IPS-18a (cell line): ENCODE data around the gene ADM2.

Experiments
- H3K27ac ChIP-seq: one replicate; pipeline ENCODE4 v1.5.1; 2013; ENCODE audit warnings: low read length
- H3K27me3 ChIP-seq: one replicate; pipeline ENCODE4 v1.6.1; 2013; ENCODE audit warnings: mild to moderate bottlenecking, low read length; ENCODE audit not compliant: control insufficient read depth, insufficient read depth
- H3K36me3 ChIP-seq: one replicate; pipeline ENCODE4 v1.6.1; 2013; ENCODE audit warnings: low read depth, low read length; ENCODE audit not compliant: control insufficient read depth
- H3K4me1 ChIP-seq: one replicate; pipeline ENCODE4 v1.6.1; 2013; ENCODE audit warnings: low read depth, low read length; ENCODE audit not compliant: control insufficient read depth
- H3K4me3 ChIP-seq: one replicate; pipeline ENCODE4 v1.5.1; 2013; ENCODE audit warnings: low read length
- H3K9ac ChIP-seq: one replicate; pipeline ENCODE4 v1.6.1; 2013; ENCODE audit warnings: mild to moderate bottlenecking, low read length, moderate library complexity
- H3K9me3 ChIP-seq: one replicate; pipeline ENCODE4 v1.6.1; 2013; ENCODE audit warnings: low read depth, low read length; ENCODE audit not compliant: control insufficient read depth

Gene ADM2

GRCh38 chr22:50439314-50439870 is 42.0 kb upstream of the ADM2 start:
- H3K9ac ChIP-seq = no peak overlapping the region
- H3K27me3 ChIP-seq = no peaks in the 10 kb centered on the region
- no peaks in the 10 kb centered on the region for H3K9me3 ChIP-seq
- H3K4me3 ChIP-seq = no peak overlapping the region
- peaks cover 32% of the 10 kb centered on the region for H3K36me3 ChIP-seq
- H3K27ac ChIP-seq = no peak overlapping the region
- no peaks in the 10 kb centered on the region for H3K4me1 ChIP-seq

GRCh38 chr22:50439871-50440331 is 41.4 kb upstream of the ADM2 start:
- no peaks in the 10 kb centered on the region for H3K4me1 ChIP-seq
- H3K36me3 ChIP-seq = peaks cover 32% of the 10 kb centered on the region
- no peak overlapping the region for H3K9ac ChIP-seq
- H3K9me3 ChIP-seq = no peaks in the 10 kb centered on the region
- no peaks in the 10 kb centered on the region for H3K27me3 ChIP-seq
- H3K4me3 ChIP-seq = no peak overlapping the region
- no peak overlapping the region for H3K27ac ChIP-seq

- no peak overlapping the region for H3K4me3 ChIP-seq
- H3K27ac ChIP-seq = no peak overlapping the region
- no peaks in the 10 kb centered on the region for H3K27me3 ChIP-seq
- no peaks in the 10 kb centered on the region for H3K9me3 ChIP-seq
- no peak overlapping the region for H3K9ac ChIP-seq
- H3K4me1 ChIP-seq = no peaks in the 10 kb centered on the region
- H3K36me3 ChIP-seq = peaks cover 26% of the 10 kb centered on the region
These were observed 40.6 kb upstream of the ADM2 start for GRCh38 chr22:50440544-50441249.

- no peak overlapping the region for H3K9ac ChIP-seq
- no peaks in the 10 kb centered on the region for H3K4me1 ChIP-seq
- H3K4me3 ChIP-seq = no peak overlapping the region
- H3K36me3 ChIP-seq = peaks cover 18% of the 10 kb centered on the region
- no peaks in the 10 kb centered on the region for H3K27me3 ChIP-seq
- H3K27ac ChIP-seq = no peak overlapping the region
- no peaks in the 10 kb centered on the region for H3K9me3 ChIP-seq
These were observed 39.8 kb upstream of the ADM2 start for GRCh38 chr22:50441428-50441993.

GRCh38 chr22:50443197-50443596 is 38.1 kb upstream of the ADM2 start:
- Histone ChIP-seq H3K36me3 (peaks cover 23% of the 10 kb centered on the region), H3K27ac (no peak overlapping the region), H3K4me3 (no peak overlapping the region), H3K9ac (no peak overlapping the region), H3K4me1 (no peaks in the 10 kb centered on the region), H3K9me3 (no peaks in the 10 kb centered on the region), H3K27me3 (no peaks in the 10 kb centered on the region)

- no peak overlapping the region for H3K27ac ChIP-seq
- H3K4me1 ChIP-seq = no peaks in the 10 kb centered on the region
- no peaks in the 10 kb centered on the region for H3K9me3 ChIP-seq
- no peak overlapping the region for H3K9ac ChIP-seq
- H3K27me3 ChIP-seq = no peaks in the 10 kb centered on the region
- H3K4me3 ChIP-seq = no peak overlapping the region
- peaks cover 24% of the 10 kb centered on the region for H3K36me3 ChIP-seq
These were observed 37.3 kb upstream of the ADM2 start for GRCh38 chr22:50443801-50444625.

- Histone ChIP-seq H3K9me3 (no peaks in the 10 kb centered on the region), H3K27ac (no peak overlapping the region), H3K27me3 (no peaks in the 10 kb centered on the region), H3K4me3 (no peak overlapping the region), H3K4me1 (no peaks in the 10 kb centered on the region), H3K36me3 (peaks cover 22% of the 10 kb centered on the region), H3K9ac (no peak overlapping the region)
These were observed 36.7 kb upstream of the ADM2 start for GRCh38 chr22:50444663-50445062.

GRCh38 chr22:50445071-50445879 is 36.1 kb upstream of the ADM2 start:
- Histone ChIP-seq H3K4me1 (no peaks in the 10 kb centered on the region), H3K27ac (no peak overlapping the region), H3K36me3 (peaks cover 18% of the 10 kb centered on the region), H3K4me3 (no peak overlapping the region), H3K9me3 (no peaks in the 10 kb centered on the region), H3K9ac (no peak overlapping the region), H3K27me3 (no peaks in the 10 kb centered on the region)

GRCh38 chr22:50445880-50446707 is 35.2 kb upstream of the ADM2 start:
- H3K4me3 ChIP-seq = no peak overlapping the region
- no peak overlapping the region for H3K9ac ChIP-seq
- no peaks in the 10 kb centered on the region for H3K9me3 ChIP-seq
- no peaks in the 10 kb centered on the region for H3K4me1 ChIP-seq
- H3K27ac ChIP-seq = no peak overlapping the region
- H3K36me3 ChIP-seq = peaks cover 18% of the 10 kb centered on the region
- H3K27me3 ChIP-seq = no peaks in the 10 kb centered on the region

- Histone ChIP-seq H3K27me3 (no peaks in the 10 kb centered on the region), H3K36me3 (peaks cover 18% of the 10 kb centered on the region), H3K27ac (no peak overlapping the region), H3K4me1 (no peaks in the 10 kb centered on the region), H3K4me3 (no peak overlapping the region), H3K9ac (no peak overlapping the region), H3K9me3 (no peaks in the 10 kb centered on the region)
These were observed 34.4 kb upstream of the ADM2 start for GRCh38 chr22:50446708-50447575.
